HG03469 (cell line): ENCODE data around the gene WRAP73.

Source experiments
- ATAC-seq: cut with Tn5 transposase; IDR thresholded peaks from one replicate; pipeline ENCODE4 v1.9.1; 2021; ENCODE audit warnings: mild to moderate bottlenecking, moderate library complexity, moderate number of reproducible peaks; ENCODE audit not compliant: unreplicated experiment

Gene WRAP73

DNA sequence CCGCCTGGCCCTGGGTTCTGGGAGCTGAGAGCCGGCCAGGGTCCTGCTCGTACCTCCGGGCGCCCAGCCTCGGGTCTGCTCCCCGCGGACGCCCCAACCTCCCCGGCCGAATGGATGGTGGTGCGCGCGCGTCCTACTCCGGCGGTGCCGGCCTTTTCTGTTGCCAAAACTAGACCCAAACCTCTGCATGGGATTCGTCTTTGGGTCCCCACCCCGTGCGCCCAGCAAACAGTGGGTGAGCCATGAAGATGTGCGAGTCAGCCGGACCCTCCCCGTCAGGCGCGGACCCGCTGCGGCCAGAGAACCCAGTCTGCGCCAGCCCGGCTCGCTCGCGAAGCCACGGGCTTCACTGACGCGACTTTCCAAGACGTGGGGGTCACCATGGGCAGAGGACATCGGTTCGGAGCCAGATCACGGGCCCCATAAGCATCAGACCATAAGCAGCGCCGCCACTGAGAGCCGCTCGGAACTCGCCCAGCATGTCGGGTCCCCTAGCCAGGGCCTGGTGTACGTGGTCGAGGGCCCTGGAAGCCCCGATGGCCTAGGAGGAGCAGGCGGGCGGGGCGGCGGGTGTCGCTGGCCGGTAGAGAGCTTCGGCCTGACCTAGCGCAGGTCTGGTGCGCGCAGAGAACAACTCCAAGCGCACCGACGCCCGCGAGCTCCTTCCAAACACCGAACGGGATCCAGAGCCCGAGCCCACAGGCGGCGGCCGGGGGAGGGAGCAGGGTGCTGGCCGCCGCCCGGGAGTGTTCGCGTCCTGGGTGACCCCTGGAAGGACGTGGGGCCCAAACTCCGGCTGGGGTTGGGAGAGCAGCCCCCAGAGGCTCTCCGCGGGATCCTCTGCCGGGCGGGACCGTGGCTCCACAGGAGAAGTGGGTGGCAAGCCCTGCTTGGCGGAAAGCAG, 1.4 kb upstream of the WRAP73 start:
- no peak for ATAC-seq

DNA sequence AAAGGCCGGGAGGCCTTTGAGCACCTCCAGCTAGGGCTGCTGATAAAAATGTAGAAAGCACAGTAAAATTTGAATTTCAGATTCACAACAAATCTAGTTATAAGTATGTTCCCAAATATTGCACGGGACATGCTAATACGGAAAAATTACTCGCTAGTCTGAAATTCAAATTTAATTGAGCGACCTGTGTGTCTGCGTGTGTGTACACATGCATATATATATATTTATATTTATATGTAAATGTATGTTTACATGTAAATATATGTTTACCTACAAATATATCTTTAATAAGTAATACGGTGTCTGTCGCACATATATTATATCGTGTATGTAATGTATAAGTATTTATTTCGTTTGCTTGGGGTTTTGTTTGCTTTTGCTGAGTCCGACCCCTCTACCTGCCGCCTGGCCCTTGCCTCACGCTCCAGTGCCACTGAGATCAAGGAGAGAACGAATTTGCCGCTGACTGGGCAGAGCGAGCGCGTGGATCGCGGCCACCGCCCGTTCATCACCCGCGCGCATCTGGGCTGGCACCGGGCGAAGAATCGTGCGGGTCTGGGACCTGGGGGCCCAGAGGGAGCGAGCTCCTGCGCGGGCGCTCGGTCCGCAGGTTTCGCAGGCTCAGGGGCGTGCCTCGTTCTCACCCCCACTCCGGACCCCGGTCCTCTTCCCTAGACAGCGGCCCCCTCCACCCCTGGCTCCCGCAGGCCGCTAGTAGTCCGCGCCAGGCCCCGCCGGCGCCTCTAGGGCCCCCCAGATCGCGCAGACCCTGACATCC, 534 bp upstream of the WRAP73 start:
- ATAC-seq: no peak

DNA sequence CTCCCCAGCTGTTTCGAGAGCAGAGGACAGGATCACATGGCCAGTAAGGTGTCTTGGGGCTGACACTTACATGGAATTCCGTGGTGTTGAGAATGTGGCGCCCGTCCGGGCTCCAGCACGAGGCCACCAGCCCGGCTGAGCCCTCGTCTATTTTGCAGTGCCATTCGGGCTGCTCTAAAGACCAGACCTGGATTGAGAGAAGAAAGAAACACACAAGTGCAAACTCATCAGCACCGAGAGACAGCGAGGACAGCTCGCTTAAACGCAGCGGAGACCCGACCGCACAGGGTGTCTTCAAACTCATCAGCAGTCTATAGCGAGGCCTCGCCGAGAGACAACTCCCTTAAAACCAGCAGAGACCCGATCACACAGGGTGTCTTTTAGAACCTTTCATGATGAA, 3.3 kb downstream of the WRAP73 start:
- no peak for ATAC-seq

DNA sequence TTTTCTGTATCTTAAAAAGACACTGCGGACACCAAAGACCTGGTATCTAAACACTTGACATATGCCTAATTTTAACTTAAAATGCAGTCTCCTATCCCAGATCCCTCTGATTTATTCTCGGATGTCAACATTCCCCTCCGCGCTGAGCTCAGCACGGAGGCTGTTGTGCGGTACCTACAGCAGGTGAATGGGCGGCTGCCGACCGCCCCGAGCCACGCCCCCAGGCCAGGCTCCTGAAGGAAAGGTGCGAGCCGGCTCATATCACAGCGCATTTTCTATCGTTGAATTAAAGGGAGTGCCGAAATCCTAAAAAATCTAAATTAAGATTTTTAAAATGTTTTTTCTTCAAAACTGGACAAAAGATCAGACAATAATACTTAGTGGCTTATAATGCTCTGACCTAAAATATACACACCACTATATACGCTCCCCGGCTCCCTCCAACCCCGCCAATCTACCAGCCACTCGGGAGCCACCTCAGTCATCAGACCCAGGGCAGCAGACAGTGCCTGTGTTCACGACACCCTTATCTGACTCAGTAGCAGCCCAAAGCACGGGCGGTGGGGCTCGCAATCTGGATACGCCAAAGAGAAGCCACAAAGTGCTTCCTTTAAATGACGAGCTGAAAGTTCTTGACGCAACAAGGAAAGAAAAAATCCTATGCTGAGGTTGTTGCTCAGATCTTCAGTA, 4.1 kb downstream of the WRAP73 start:
- no peak for ATAC-seq

DNA sequence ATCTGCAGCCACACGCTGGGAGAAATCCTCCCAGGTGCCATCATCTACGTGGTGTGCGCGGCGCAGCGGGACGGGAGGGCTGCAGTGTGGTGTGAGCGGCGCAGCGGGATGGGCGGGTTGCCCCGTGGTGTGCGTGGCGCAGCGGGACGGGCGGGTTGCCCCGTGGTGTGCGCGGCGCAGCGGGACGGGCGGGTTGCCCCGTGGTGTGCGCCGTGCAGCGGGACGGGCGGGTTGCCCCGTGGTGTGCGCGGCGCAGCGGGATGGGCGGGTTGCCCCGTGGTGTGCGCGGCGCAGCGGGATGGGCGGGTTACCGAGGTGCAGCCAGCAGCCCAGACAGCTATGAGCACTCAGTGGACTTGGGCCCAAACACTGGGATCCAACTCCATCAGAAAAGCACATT, 4.7 kb downstream of the WRAP73 start:
- no peak for ATAC-seq

DNA sequence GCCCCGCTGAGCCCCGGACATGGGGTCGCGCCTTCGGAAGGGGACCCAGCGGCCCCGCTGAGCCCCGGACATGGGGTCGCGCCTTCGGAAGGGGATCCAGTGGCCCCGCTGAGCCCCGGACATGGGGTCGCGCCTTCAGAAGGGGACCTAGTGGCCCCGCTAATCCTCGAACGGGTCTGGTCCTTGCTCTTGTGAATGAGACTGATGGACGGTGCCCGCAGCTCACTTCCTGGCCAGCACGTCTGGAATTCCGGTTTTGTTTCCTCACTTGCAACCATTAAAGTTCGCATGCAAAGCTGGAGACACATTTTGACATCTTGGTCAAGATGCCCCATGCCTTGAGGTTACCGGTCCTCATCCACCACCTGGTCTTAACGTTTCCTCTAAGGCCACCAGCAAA, 5.6 kb downstream of the WRAP73 start:
- no peak for ATAC-seq

DNA sequence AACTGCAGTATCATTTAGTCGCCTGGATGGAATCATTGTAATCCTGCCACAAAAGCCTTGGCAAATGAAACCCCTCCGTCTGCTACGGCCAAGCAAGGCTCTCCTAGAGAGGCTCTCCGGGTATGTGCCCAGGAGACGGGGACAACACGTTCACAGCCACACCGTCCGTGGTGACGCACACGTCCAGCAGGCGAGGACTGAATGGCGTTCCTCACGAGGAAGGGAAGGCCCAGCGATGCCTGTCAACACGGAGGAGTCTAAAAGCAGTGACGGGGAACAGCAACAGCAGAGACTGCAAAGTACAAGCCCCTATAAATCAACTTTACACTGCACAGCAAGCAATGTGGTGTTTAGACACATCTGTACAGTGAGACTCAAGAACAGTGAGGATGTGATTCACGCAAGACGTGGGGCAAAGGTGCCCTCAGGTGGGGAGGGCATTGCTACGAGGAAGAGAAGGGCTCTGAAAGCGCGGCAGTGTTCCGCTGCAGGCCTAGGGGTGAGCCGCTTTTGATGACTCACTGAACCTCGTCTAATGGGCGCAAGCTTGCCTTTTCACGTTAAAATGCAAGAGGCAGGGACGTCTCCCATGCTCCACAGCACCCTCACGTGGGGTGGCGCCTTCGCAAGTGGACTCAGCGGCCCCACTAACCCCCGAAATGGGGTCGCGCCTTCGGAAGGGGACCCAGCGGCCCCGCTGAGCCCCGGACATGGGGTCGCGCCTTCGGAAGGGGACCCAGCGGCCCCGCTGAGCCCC, 6.8 kb downstream of the WRAP73 start:
- no peak for ATAC-seq

DNA sequence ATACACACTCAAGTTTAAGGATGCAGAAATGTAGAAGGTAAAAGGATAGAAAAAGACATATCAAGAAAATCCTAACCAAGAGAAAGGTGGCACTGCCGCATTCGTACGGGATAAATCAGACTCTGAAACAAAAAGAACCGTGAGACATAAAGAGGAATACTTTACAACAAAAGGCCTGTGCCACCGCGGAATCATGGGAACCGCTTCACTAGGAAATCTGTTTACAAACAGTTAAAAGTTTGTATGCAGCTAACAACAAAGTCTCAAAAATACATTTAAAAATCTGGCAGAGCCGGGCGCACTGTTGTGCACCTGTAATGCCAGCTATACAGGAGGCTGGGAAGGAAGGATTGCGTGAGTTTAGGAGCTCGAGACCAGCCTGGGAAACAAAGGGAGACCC, 8.1 kb downstream of the WRAP73 start:
- ATAC-seq: no peak

DNA sequence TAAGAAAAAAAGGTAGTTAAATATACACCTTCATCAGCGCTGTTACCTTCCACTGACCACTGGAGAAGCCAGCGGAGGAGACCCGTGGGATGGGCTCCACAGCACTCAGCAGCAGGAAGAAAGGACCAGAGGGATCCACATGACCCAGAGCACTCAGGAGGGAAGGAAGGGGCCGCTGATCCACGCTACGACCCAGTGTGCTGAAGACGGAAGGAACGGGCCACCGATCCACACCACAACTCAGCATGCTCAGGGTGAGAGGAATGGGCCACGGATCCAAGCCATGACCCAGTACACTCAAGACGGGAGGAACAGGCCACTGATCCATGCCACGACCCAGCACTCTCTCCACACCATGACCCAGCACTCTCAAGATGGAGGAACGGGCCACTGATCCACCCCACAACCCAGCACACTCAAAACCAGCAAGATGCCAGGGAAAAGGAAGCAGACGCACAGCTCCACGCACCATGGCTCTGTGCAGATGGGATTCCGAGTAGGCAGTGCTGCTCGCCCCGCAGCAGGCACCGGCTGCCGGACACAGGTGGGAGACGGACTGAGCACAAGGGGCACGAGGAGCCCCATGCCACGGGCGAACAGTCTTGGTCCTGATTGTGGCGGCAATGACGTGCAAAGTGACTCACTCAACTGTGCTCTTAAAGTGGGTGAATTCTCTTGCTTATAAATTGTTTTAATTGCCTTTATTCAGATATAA, 8.7 kb downstream of the WRAP73 start:
- ATAC-seq: no peak

DNA sequence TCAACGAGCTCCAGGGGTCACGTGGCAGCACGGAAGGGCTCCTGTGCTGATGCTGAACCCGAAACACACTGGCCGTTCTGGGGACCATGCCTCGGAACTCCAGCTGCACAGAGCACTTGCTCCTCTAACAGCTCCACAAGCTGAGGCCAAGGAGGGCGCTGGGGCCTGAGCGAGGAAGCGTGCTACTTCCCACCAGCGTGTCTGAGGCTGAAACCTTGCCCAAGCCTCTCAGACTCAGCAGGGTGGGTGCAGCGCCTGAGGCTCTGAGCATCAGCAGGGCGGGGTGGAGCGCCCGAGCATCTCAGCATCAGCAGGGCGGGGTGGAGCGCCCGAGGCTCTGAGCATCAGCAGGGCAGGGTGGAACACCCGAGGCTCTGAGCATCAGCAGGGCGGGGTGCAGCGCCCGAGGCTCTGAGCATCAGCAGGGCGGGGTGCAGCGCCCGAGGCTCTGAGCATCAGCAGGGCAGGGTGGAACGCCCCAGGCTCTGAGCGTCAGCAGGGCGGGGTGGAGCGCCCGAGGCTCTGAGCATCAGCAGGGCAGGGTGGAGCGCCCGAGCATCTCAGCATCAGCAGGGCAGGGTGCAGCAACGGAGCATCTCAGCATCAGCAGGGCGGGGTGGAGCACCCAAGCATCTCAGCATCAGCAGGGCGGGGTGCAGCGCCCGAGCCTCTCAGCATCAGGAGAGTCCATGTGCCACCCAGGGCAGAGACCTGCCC, 9.6 kb downstream of the WRAP73 start:
- no peak for ATAC-seq

DNA sequence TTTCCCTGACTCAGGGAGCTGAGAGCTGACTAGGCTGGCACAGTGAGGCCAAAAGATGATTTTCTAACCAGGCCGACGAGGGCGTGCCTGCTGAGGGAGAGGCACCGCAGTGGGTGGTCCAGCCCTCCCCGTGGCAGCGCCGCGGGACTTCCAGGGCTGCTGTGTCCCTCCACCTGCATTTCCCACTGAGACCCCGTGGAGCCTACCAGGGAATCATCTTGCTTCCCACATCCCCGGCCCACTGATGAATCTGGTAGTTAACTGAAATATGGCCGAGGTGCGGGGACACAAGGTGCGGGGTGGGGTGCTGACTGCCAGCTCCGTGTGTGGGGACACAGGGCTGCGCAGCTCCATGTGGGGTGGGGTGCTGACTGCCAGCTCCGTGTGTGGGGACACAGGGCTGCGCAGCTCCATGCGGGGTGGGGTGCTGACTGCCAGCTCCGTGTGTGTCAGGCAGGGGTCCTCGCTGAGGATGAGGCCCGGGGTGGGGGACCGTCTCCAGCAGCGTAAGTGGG, 10.4 kb downstream of the WRAP73 start:
- ATAC-seq: no peak

DNA sequence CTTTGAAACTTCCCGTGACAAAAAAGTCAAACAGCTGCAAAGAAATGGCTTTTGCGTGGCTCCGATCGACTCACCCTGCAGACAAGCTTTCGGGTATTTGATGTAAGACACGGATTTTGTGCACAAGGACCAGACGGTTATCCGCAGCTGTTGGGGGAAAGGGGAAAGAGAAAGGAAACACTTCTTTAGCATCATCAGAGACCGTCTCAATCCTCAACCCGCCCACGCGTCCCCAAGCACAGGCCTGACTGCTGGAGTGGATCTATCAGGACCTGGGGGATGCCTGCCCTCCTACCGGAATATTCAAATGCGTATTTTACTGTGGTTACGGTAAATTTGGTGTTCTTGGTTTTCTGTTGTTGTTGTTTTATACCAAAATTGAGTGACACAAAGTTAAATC, 11.2 kb downstream of the WRAP73 start:
- ATAC-seq: no peak

DNA sequence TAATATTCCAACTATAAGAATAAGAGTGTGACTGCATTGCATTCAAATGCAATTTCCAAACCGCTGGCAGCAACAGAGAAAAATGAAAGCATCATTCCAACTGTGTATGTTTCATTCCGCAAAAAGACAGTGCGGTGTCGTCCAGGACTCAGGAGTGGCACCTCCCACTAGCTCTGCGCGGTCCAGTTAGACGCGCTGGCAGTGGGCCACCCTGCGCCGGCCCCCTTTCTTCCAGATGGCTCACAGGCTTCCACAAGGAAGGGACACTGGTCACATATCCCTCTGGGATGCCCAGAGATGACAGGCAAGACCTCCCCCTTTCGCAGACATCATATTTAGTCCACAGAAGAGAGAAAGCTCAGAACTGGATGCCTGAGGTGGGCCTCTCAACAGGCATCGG, 11.9 kb downstream of the WRAP73 start:
- ATAC-seq: no peak

DNA sequence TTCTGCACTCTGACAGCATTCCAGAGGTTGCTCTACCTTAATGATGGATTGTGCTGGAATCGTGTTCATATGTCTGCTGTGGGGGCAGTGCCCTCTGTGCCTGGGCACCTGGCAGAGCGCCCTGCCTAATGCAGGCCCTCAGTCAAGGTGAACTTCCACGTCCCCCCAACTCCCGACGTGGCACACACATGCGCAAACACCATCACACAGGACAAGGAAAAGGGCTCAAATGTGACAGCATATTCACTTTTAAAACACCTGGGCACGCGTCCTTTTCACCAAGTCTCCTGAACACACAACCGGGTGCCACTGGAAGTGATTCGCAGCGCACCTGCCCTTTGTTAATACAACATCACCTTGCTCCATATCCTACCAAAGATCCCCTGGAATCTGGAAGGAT, 13.4 kb downstream of the WRAP73 start:
- ATAC-seq: no peak

DNA sequence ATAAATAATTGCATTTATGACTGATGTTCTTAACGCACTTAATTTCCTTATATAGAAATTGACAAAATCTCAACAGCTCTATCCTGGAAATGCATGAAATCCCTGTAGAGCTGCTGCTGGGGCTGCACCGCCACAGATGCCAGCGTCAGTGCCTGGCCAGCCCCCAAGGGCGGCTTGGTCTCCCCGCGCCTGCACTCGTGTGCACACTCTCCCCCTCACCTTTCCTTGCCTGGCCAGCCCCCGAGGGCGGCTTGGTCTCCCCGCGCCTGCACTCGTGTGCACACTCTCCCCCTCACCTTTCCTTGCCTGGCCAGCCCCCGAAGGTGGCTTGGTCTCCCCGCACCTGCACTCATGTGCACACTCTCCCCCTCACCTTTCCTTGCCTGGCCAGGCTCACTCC, 13.8 kb downstream of the WRAP73 start:
- no peak for ATAC-seq

DNA sequence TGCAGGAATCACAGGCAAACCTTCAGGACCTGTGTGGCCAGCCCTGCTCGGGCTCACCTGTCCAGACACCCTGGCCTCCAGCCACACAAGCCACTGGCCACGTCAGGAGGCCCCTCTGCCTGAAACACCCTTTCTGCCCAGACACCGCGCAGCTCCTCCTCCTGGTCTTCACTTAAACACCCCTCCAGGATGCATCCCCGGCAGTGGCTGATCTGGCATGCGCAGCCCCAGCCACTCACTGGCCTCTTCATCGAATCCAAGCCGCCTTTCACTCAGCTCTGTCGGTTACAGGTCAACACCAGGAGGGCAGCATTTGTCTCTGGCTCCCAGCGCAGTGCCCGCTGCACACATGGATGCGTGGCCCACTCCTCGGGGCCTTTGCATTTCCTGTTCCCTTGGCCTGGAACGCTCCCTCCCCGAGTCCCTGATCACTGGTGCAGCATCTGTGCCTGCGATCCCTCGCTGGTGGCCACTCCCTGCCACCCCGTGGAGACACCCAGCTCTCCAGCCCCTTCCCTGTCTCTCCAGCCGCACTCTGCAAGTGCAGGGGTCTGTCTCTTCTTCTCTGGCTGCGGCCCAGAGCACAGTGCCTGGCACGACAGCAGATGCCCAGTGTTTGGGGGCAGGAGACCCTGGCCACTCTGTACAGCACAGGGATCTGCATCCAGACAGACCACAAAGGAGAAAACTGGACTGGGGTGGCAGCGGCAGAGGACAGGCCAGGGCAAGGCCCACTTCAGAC, 15.7 kb downstream of the WRAP73 start:
- ATAC-seq: no peak

DNA sequence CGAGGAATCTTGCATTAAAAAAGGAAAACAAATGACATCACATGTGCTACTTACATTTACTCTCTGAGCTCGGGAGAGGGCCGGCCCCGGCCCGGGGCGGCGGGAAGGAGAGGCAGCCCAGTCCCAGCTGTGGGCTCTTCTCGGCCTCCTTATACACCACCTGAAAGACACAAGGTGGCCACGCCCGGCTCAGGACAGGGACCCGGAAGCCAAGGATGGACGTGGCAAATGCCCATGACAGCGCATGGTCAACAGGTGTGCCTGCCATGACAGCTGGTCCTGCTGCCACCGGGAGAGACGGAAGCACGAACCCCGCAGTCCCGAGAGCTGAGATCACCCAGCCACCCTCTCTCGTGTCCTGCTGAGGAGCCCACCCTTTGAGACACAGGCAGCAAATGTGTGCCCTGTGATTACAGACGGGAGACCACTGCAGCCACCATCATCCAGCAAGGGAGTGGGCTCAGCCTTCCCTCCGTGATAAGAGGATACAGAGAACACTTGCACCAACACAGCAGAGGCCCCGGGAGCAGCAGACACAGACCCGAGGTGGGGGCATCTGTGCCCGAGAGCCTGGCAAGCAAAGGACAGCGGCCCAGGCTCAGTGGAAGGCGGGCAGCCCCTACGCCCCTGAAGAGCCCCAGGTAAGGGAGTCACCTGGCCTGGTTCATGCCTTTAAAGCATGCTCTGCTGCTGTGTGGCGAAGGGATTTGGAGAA, 16.4 kb downstream of the WRAP73 start:
- no peak for ATAC-seq

DNA sequence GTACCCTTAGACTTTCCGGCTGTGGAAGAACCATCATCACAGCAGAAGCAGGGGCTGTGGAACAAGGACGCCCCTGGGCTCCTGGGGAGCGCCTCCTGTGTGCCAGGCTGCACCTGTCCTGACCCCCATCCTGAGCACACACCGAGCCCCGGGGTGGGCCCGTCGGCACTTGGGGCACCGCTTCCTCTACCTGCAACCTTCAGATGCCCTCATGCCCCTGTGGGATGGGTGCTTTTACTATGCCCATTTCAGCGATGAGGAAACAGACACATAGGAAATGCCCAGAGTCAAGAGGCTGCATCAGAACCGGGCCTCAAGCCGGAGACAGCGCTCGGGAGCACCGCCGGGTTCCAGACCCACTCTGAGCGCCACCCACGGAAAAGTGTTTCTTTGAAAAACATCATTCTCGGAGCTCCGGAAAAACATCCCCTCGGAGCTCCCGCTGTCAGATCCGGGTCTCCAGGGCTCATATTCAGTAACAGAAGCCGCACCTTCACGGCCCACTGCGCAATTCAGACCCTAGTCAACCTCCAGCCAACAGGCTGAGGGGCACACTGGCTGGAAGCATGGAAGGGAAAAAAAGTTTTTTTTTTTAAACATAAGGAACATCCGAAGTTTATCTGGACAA, 17.1 kb downstream of the WRAP73 start:
- no peak for ATAC-seq
